ENCODE data around the gene NLRP12.

- TF ChIP-seq POLR2A (IDR thresholded peaks at IDR 0.05; ENCODE audit: low read depth, low read length): no peak
- no peak for TF ChIP-seq NFXL1 (IDR thresholded peaks at IDR 0.05; ENCODE audit: borderline replicate concordance)
Measured at GRCh38 chr19:53849237-53849676, 25.1 kb upstream of the NLRP12 start.

All from GM12878 (cell line).